HG02623 (cell line): Measurements from ENCODE around the gene VPS26A.
"Not testable (repeated sequence)": the region's sequence is repeated elsewhere in the genome, so short reads cannot be mapped to it uniquely, and the experiment has no call there.

Experiments used
- ATAC-seq: cut with Tn5 transposase; IDR thresholded peaks from one replicate; pipeline ENCODE4 v1.9.1; 2021; ENCODE audit warnings: moderate library complexity; ENCODE audit not compliant: unreplicated experiment

Gene VPS26A

GRCh38 chr10:69175326-69175725, 51.3 kb downstream of the VPS26A start:
- ATAC-seq = not testable (repeated sequence)

GRCh38 chr10:69176823-69177222, 52.8 kb downstream of the VPS26A start:
- no peak for ATAC-seq

- peak; percentile 26 for ATAC-seq
Measured at GRCh38 chr10:69179089-69179742, 55.2 kb downstream of the VPS26A start.

GRCh38 chr10:69179743-69180524, 56.0 kb downstream of the VPS26A start, which contains the start of gene SUPV3L1:
TSS of gene SUPV3L1 (plus strand) at chr10:69180234. CDS start at chr10:69180292, 58 bp downstream.
- ATAC-seq = peak; percentile 88

- ATAC-seq = no peak
Measured at GRCh38 chr10:69180525-69181204, 56.7 kb downstream of the VPS26A start.

GRCh38 chr10:69181433-69181832, 57.5 kb downstream of the VPS26A start:
- ATAC-seq = no peak

- ATAC-seq = no peak
Measured at GRCh38 chr10:69182005-69182404, 58.0 kb downstream of the VPS26A start.

- ATAC-seq = no peak
Measured at GRCh38 chr10:69186524-69186923, 62.5 kb downstream of the VPS26A start.

- ATAC-seq = no peak
Measured at GRCh38 chr10:69201045-69201444, 77.1 kb downstream of the VPS26A start.

- ATAC-seq = no peak
Measured at GRCh38 chr10:69202332-69202731, 78.4 kb downstream of the VPS26A start.

GRCh38 chr10:69208761-69209160, 84.8 kb downstream of the VPS26A start:
- ATAC-seq = no peak

- ATAC-seq = no peak
Measured at GRCh38 chr10:69209787-69210484, 86.0 kb downstream of the VPS26A start.

GRCh38 chr10:69211104-69211503, 87.1 kb downstream of the VPS26A start:
- ATAC-seq = no peak

GRCh38 chr10:69211524-69211923, 87.5 kb downstream of the VPS26A start:
- ATAC-seq = no peak

- ATAC-seq = no peak
Measured at GRCh38 chr10:69213591-69214311, 89.8 kb downstream of the VPS26A start.

- ATAC-seq = no peak
Measured at GRCh38 chr10:69214666-69215131, 90.7 kb downstream of the VPS26A start.

GRCh38 chr10:69215405-69216171, 91.6 kb downstream of the VPS26A start:
- ATAC-seq = no peak

- ATAC-seq = no peak
Measured at GRCh38 chr10:69216577-69217118, 92.7 kb downstream of the VPS26A start.

- ATAC-seq = no peak
Measured at GRCh38 chr10:69217119-69217754, 93.3 kb downstream of the VPS26A start.
